SK-N-MC (cell line): Measurements from ENCODE around the gene ENTR1.

ENCODE experiments used
- EZH2 ChIP-seq: fragments of 200-600 bp; sonication (generic); IDR thresholded peaks from one replicate; pipeline ENCODE4 v1.6.1; 2017; ENCODE audit warnings: antibody characterized with exemption
- FOXP2 ChIP-seq: optimal IDR thresholded peaks from 2 replicates; pipeline ENCODE3; 2011; ENCODE audit warnings: mild to moderate bottlenecking, moderate library complexity; ENCODE audit not compliant: insufficient read depth; ENCODE audit errors: extremely low read length, control extremely low read depth
- POLR2AphosphoS5 ChIP-seq: IDR thresholded peaks from 2 replicates; pipeline ENCODE4 v1.6.1; 2012; ENCODE audit warnings: mild to moderate bottlenecking, low read depth, low read length, borderline replicate concordance

GRCh38 chr9:136429683-136430491 lies 19.5 kb upstream of the ENTR1 start:
- TF ChIP-seq POLR2AphosphoS5 = no peak
- no peak for TF ChIP-seq EZH2
- no peak for TF ChIP-seq FOXP2
